MM.1S (cell line): ENCODE measurements around the gene TELO2.

Experiments used
- CTCF ChIP-seq: fragments of 300-600 bp; sonication (generic); IDR thresholded peaks from 2 replicates; pipeline ENCODE4 v1.5.1; 2016; ENCODE audit warnings: antibody characterized with exemption, low read length, mixed read lengths
- EZH2 ChIP-seq: fragments of 300-600 bp; sonication (generic); optimal IDR thresholded peaks from 2 replicates; pipeline ENCODE3; 2017; ENCODE audit warnings: low read depth, mild to moderate bottlenecking, antibody characterized with exemption, low read length, mixed read lengths
- EZH2phosphoT487 ChIP-seq: fragments of 300-600 bp; sonication (generic); IDR thresholded peaks from 2 replicates; pipeline ENCODE4 v1.6.1; 2018; ENCODE audit warnings: antibody characterized with exemption, low read length

GRCh38 chr16:1554826-1555445, 61.8 kb downstream of the TELO2 start:
- TF ChIP-seq CTCF = no peak
- no peak for TF ChIP-seq EZH2
- no peak for TF ChIP-seq EZH2phosphoT487
